Cortex of kidney (tissue), 1 donor: ENCODE measurements around the gene CHMP3.

Source experiments
- DNase-seq: peaks from one replicate; lab custom pipeline; 2025; lab: John Stamatoyannopoulos, UW

Gene CHMP3

GRCh38 chr2:86466306-86466705 lies 96.9 kb downstream of the CHMP3 start:
- DNase-seq = no peak

- no peak for DNase-seq
Observed at GRCh38 chr2:86464652-86465051, 98.6 kb downstream of the CHMP3 start.

- no peak for DNase-seq
Observed at GRCh38 chr2:86461042-86461743, 102.0 kb downstream of the CHMP3 start.

GRCh38 chr2:86455181-86455580 lies 108.1 kb downstream of the CHMP3 start:
- DNase-seq = no peak

- no peak for DNase-seq
Observed at GRCh38 chr2:86454238-86454637, 109.0 kb downstream of the CHMP3 start.

GRCh38 chr2:86453836-86454235 lies 109.4 kb downstream of the CHMP3 start:
- DNase-seq = no peak
